PFSK-1 (cell line): Measurements from ENCODE around the gene PRDM16.

Experiments
- POLR2AphosphoS5 ChIP-seq: IDR thresholded peaks from 2 replicates; pipeline ENCODE4 v1.6.1; 2012; ENCODE audit warnings: low read depth, mild to moderate bottlenecking, control low read depth, low read length, moderate library complexity
- SIN3A ChIP-seq: IDR thresholded peaks from 2 replicates; pipeline ENCODE4 v1.6.1; 2012; ENCODE audit warnings: mild to moderate bottlenecking, low read length, moderate library complexity, borderline replicate concordance; ENCODE audit not compliant: insufficient read depth
- TF ChIP-seq, protein P1 (sequence below), 2 experiments: IDR thresholded peaks; 2 replicates each; pipeline versions ENCODE4 v1.6.1 to v1.8.0; 2011 to 2012; ENCODE audit warnings: low read depth in 2 of 2, low read length in 2 of 2, control low read depth in 1 of 2, inconsistent platforms in 1 of 2, mild to moderate bottlenecking in 1 of 2, moderate library complexity in 1 of 2; ENCODE audit not compliant: insufficient read depth in 1 of 2

DNA sequence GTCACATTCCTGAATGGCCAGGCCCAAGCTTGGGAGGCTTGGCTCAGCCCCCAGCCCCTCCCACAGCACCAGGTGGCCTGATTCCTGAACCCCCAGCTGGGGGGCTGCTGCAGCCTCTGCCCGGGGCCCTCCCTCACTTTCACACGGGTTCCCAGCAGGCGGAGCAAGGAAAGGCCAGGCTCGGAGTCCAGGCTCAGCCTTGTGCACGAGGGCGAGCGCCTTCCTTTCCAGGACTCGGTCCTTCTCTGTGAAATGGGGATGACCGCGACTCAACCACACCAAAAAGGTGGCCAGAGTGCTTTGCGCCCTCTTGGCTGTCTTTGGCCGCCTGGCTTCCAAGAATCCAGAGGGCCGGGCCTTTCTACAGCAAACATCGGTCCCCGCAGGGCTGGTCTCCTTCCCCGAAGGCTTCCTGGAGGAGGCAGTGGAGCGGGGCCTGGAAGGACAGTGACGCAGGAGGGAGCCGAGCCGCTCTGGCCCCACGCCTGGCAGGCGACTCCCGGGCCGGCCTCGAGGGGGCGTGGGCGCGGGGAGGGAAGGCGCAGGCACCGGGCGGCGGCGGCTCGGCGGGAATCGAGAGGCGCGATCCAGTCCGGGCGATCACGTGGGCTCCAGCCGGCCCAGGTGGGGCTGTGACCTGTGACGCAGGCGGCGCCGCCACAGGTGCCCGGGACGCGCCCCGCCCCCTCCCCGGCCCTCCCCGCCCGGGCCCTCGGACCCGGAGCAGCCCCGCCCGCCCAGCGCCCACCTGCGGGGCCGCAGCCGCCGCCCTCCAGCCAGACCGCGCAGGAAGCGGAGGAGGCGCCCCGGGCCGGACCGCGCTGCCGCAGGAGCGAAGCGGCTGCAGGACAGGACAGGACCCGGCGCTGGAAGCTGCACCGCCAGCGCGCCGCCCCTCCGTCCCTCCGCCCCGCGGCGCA lies 385.1 kb downstream of the PRDM16 start, which contains the start of gene ARHGEF16:
- TF ChIP-seq POLR2AphosphoS5 (no peak), SIN3A (no peak)
- TF ChIP-seq, protein P1, sequence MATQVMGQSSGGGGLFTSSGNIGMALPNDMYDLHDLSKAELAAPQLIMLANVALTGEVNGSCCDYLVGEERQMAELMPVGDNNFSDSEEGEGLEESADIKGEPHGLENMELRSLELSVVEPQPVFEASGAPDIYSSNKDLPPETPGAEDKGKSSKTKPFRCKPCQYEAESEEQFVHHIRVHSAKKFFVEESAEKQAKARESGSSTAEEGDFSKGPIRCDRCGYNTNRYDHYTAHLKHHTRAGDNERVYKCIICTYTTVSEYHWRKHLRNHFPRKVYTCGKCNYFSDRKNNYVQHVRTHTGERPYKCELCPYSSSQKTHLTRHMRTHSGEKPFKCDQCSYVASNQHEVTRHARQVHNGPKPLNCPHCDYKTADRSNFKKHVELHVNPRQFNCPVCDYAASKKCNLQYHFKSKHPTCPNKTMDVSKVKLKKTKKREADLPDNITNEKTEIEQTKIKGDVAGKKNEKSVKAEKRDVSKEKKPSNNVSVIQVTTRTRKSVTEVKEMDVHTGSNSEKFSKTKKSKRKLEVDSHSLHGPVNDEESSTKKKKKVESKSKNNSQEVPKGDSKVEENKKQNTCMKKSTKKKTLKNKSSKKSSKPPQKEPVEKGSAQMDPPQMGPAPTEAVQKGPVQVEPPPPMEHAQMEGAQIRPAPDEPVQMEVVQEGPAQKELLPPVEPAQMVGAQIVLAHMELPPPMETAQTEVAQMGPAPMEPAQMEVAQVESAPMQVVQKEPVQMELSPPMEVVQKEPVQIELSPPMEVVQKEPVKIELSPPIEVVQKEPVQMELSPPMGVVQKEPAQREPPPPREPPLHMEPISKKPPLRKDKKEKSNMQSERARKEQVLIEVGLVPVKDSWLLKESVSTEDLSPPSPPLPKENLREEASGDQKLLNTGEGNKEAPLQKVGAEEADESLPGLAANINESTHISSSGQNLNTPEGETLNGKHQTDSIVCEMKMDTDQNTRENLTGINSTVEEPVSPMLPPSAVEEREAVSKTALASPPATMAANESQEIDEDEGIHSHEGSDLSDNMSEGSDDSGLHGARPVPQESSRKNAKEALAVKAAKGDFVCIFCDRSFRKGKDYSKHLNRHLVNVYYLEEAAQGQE (IDR thresholded peaks at IDR 0.05; ENCODE audit: insufficient read depth in 1 of 2, low read depth in 2 of 2, low read length in 2 of 2) = no peak
